A549 treated with CpdA at 1 μM for 4 hours (cell line): ENCODE measurements around the gene RGS2. TPM values are rescaled to one million over a fixed set of nuclear protein-coding genes. Genes with fewer than 3 reads are reported as not detected.

Source experiments
- total RNA-seq: library from RNA; stranded (reverse); fragments of 200-300 nt; extraction: Qiagen RNA extraction; gene quantifications from 5 replicates; pipeline ENCODE4 v1.2.3, GENCODE V29; 2022; ENCODE audit warnings: low read depth

The RGS2 gene, protein sequence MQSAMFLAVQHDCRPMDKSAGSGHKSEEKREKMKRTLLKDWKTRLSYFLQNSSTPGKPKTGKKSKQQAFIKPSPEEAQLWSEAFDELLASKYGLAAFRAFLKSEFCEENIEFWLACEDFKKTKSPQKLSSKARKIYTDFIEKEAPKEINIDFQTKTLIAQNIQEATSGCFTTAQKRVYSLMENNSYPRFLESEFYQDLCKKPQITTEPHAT
- 15.3 to 22.5 TPM (median 18.2 TPM) in 5 replicates for total RNA-seq

DNA sequence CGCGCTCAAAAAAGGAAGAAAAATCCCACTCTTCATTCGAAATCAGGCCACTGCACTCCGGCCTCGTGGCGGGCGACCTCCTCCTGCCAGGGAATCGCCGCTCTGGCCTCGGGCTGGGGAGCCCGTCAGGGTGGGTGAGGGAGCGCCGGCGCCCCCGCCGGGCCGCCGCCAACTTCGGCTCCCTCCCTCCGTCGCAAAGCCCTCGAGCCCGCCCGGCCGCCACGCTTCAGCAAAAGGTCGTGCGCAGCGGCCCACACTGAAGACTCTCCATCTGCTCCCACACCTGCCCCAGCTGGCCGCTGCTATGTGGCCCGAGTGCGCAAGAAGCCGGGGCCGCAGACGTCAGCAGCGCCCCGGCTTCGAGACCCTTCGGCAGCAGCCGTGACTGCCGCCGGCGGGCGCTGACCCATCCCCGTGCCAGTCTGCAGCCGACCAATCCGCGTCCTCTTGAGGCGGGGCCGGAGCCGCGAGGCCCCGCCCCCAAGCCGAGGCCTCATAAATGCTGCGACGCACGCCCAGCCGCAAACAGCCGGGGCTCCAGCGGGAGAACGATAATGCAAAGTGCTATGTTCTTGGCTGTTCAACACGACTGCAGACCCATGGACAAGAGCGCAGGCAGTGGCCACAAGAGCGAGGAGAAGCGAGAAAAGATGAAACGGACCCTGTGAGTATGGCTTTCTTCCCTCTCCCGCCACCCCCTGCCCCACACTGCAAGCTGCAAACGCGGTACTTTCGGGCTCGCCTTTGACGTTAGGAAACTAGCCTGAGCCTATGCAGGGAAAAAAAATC is at the start of gene RGS2:
RGS2 (plus strand) TSS at position 522 of the 789 bp plus-strand sequence; CDS start at position 555, 33 bp downstream.

Other genes starting within 250 kb of the RGS2 start
- gene RGS1, start 233.3 kb upstream of the RGS2 start, total RNA-seq = not detected in 5 replicates
- not detected in 5 replicates for gene RGS13, start 172.9 kb upstream of the RGS2 start, total RNA-seq